H1 (cell line): ENCODE results near the gene HACE1. TPM values are rescaled to one million over a fixed set of nuclear protein-coding genes. Genes with fewer than 3 reads are reported as not detected.

Experiments
- EGR1 ChIP-seq: IDR thresholded peaks from 2 replicates; pipeline ENCODE4 v1.6.1; 2011; ENCODE audit warnings: low read depth, low read length, borderline replicate concordance
- KDM1A ChIP-seq: fragments of 200-600, 300-600 bp; sonication (generic); IDR thresholded peaks from 2 replicates; pipeline ENCODE4 v1.7.1; 2016; ENCODE audit warnings: mild to moderate bottlenecking, low read length, borderline replicate concordance
- NRF1 ChIP-seq: IDR thresholded peaks from 2 replicates; pipeline ENCODE4 v1.6.1; 2011; ENCODE audit warnings: mild to moderate bottlenecking, low read depth, low read length, improper control_type of control experiment
- polyA plus RNA-seq, 7 experiments: library from polyadenylated mRNA; depleted of rRNA in 3 of 7; stranded (reverse) in 5 of 7; unstranded in 2 of 7; fragments of >200 nt in 5 of 7; fragments of 200-250 nt in 2 of 7; gene quantifications; 1 replicate in 5 of 7; 2 replicates in 1 of 7; 4 replicates in 1 of 7; pipeline versions ENCODE4 v1.2.1 to v1.2.3, GENCODE V29; 2011 to 2013; ENCODE audit warnings: missing spikeins in 2 of 7, mixed read lengths in 2 of 7
- total RNA-seq: library from RNA; stranded (reverse); fragmentation: NEBNext Ultra II Directional; extraction: Animal tissue kit (Norgen Biotek cat#: 25700); gene quantifications from 2 replicates; pipeline ENCODE4 v1.2.1, GENCODE V29; 2021
- TF ChIP-seq, protein P1 (sequence below): IDR thresholded peaks from 2 replicates; pipeline ENCODE4 v1.6.1; 2011; ENCODE audit warnings: low read depth, mild to moderate bottlenecking, low read length; ENCODE audit not compliant: insufficient read depth

Gene HACE1
- total and polyA plus RNA-seq, 2 of the 8 experiments (the other 6 are each of a cell fraction or from before 2014, with no cell fraction given), result 7.1 to 21.3 TPM

- TF ChIP-seq KDM1A (no peak), NRF1 (no peak), EGR1 (no peak)
- TF ChIP-seq, protein P1, sequence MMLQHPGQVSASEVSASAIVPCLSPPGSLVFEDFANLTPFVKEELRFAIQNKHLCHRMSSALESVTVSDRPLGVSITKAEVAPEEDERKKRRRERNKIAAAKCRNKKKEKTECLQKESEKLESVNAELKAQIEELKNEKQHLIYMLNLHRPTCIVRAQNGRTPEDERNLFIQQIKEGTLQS, result no peak
These were observed 160.7 kb downstream of the HACE1 start (continued) for GRCh38 chr6:104698979-104699378.
